Caco-2 (cell line): ENCODE measurements around the gene ORAI3. TPM values are rescaled to one million over a fixed set of nuclear protein-coding genes. Genes with fewer than 3 reads are reported as not detected.

Experiments
- BruUV-seq: library from RNA; stranded (reverse); fragments of 400-500 nt; replicated peaks from 2 replicates; lab custom pipeline; 2021; lab: Mats Ljungman, UMichigan
- CTCF ChIA-PET: fragments of 300-600 bp; sonication (Branson Sonifier 250); formaldehyde crosslinking; loops from one replicate; lab custom pipeline; 2022; ENCODE audit warnings: antibody characterized with exemption; lab: Charles Lee
- POLR2A ChIA-PET: fragments of 300-600 bp; sonication (Branson Sonifier 250); formaldehyde crosslinking; loops from one replicate; lab custom pipeline; 2022; ENCODE audit warnings: antibody characterized with exemption; lab: Charles Lee
- DNase-seq, 2 experiments: peaks; one replicate each; pipeline versions ENCODE4 v3.0.0 to v3.0.0-alpha.2; 2020 to 2022
- H3K27me3 ChIP-seq: replicated peaks from 2 replicates; pipeline ENCODE4 v1.6.0; 2011; ENCODE audit warnings: low read length; ENCODE audit not compliant: control insufficient read depth, insufficient read depth
- H3K36me3 ChIP-seq: 2 replicates; pipeline ENCODE4 v1.5.1; 2011; ENCODE audit warnings: low read length; ENCODE audit not compliant: control insufficient read depth, insufficient read depth
- H3K4me1 ChIP-seq: fragments of 250-450 bp; sonication (Bioruptor Pico); 2 replicates; pipeline ENCODE4 v1.5.1; 2020; ENCODE audit warnings: mild to moderate bottlenecking
- H3K4me3 ChIP-seq: 2 replicates; pipeline ENCODE4 v1.5.1; 2011; ENCODE audit warnings: low read depth, mild to moderate bottlenecking, control low read depth, low read length
- H3K9me3 ChIP-seq: fragments of 250-450 bp; sonication (Bioruptor Pico); 2 replicates; pipeline ENCODE4 v1.5.1; 2020; ENCODE audit warnings: mild to moderate bottlenecking, moderate library complexity
- H3K27ac Mint-ChIP-seq: one replicate; pipeline ENCODE4 v1.8.0; 2022; ENCODE audit warnings: mixed read lengths; ENCODE audit not compliant: unreplicated experiment
- H3K27me3 Mint-ChIP-seq: one replicate; pipeline ENCODE4 v1.8.0; 2022; ENCODE audit warnings: mixed read lengths; ENCODE audit not compliant: insufficient read depth, unreplicated experiment
- H3K36me3 Mint-ChIP-seq: one replicate; pipeline ENCODE4 v1.8.0; 2022; ENCODE audit warnings: mild to moderate bottlenecking, mixed read lengths; ENCODE audit not compliant: insufficient read depth, unreplicated experiment
- H3K4me1 Mint-ChIP-seq: one replicate; pipeline ENCODE4 v1.8.0; 2022; ENCODE audit warnings: low read depth, mixed read lengths; ENCODE audit not compliant: unreplicated experiment
- H3K4me3 Mint-ChIP-seq: one replicate; pipeline ENCODE4 v1.8.0; 2022; ENCODE audit warnings: mild to moderate bottlenecking, moderate library complexity, mixed read lengths; ENCODE audit not compliant: unreplicated experiment
- H3K9me3 Mint-ChIP-seq: one replicate; pipeline ENCODE4 v1.8.0; 2022; ENCODE audit warnings: mixed read lengths; ENCODE audit not compliant: unreplicated experiment
- CTCF ChIP-seq, 2 experiments: fragments of 200-600 bp in 1 of 2; IDR thresholded peaks; 1 replicate in 1 of 2; 2 replicates in 1 of 2; pipeline versions ENCODE4 v1.5.1 to v1.8.0; 2011 to 2022; ENCODE audit warnings: antibody characterized with exemption in 1 of 2, control low read depth in 1 of 2, inconsistent platforms in 1 of 2, low read depth in 1 of 2, low read length in 1 of 2, mild to moderate bottlenecking in 1 of 2, moderate library complexity in 1 of 2; ENCODE audit not compliant: insufficient read depth in 1 of 2, severe bottlenecking in 1 of 2, unreplicated experiment in 1 of 2
- intact Hi-C: fragments of 100-400 bp; cut with micrococcal nuclease; formaldehyde crosslinking; loops from one replicate; pipeline ENCODE4 v1.10.0; 2022; ENCODE audit not compliant: unreplicated experiment
- total RNA-seq: library from RNA; stranded (reverse); gene quantifications from 2 replicates; pipeline ENCODE4 v1.2.3, GENCODE V29; 2022

The ORAI3 gene
- total RNA-seq, 1 experiment from 2014 or later = 4.7 TPM

DNA sequence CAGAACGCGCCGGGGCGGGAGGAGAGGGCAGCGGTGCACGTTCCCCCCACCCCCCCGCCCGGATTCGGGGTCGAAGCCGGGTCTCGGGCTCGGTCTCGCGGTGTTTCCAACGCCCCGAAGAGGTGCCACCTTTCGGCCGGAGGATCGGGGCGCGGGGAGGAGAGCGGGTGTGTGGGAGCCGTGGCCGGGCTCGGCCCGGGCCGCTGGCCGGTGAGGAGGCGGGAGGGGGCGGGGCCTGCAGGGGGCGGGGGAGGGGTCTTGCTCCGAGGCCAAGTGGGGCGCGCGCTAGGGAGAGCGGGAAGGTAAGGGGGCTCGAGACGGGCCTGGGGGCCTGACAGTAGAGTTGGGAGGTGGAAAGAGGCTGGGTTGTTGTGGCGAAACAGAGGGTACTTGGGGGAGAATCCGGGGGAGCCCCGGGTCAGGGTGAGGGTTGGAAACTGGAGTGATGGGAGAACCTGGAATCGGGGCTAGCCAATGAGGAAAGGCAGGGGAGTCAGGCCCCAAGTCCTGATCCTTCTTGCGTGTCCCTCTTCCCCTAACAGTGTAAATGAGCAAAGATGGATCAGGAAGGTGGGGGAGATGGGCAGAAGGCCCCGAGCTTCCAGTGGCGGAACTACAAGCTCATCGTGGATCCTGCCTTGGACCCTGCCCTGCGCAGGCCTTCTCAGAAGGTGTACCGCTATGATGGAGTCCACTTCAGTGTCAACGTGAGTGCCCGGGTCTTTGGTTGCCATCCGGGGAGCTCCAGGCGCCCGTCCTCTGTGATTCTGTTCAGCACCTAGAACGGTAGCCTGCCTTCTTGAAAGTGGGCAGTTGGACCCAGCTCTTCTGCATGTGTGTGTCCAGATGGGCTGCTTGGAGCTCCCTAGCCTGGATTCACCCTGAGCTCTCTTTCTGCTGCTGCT, 9.6 kb downstream of the ORAI3 start:
- Histone ChIP-seq H3K27me3 (no peaks in the 10 kb centered on the region), H3K9me3 (no peaks in the 10 kb centered on the region), H3K4me3 (peak overlapping the region; percentile 95), H3K4me1 (no peaks in the 10 kb centered on the region; the same call in 1 of the 2 replicates), H3K36me3 (peaks cover 6% of the 10 kb centered on the region; the same call in 1 of the 2 replicates)
- BruUV-seq = no TSS peak
- ChIA-PET CTCF (no interaction called here), POLR2A (no interaction called here)
- Mint-ChIP-seq H3K9me3 (no peaks in the 10 kb centered on the region), H3K4me1 (peaks cover 13% of the 10 kb centered on the region), H3K4me3 (peak overlapping the region; percentile 87), H3K27ac (peak overlapping the region; percentile 77), H3K36me3 (peaks cover 59% of the 10 kb centered on the region), H3K27me3 (no peaks in the 10 kb centered on the region)
- intact Hi-C loops = no loop called here
- peak; percentile 80 to 82 for DNase-seq
- TF ChIP-seq CTCF (IDR thresholded peaks at IDR 0.05; ENCODE audit: insufficient read depth in 1 of 2, low read depth in 1 of 2, low read length in 1 of 2, severe bottlenecking in 1 of 2, unreplicated experiment in 1 of 2) = no peak

- H3K27me3 Mint-ChIP-seq = no peaks in the 10 kb centered on the region
- no peak for TF ChIP-seq CTCF (IDR thresholded peaks at IDR 0.05; ENCODE audit: insufficient read depth in 1 of 2, low read depth in 1 of 2, low read length in 1 of 2, severe bottlenecking in 1 of 2, unreplicated experiment in 1 of 2)
- peaks cover 13% of the 10 kb centered on the region for H3K4me1 Mint-ChIP-seq
- Histone ChIP-seq H3K36me3 (peaks cover 6% of the 10 kb centered on the region; the same call in 1 of the 2 replicates), H3K9me3 (no peaks in the 10 kb centered on the region), H3K27me3 (no peaks in the 10 kb centered on the region), H3K4me3 (no peak overlapping the region), H3K4me1 (no peaks in the 10 kb centered on the region; the same call in 1 of the 2 replicates)
- DNase-seq = no peak
- no peak overlapping the region for H3K27ac Mint-ChIP-seq
- intact Hi-C loops = no loop called here
- H3K4me3 Mint-ChIP-seq = no peak overlapping the region
- BruUV-seq = no TSS peak
- H3K9me3 Mint-ChIP-seq = no peaks in the 10 kb centered on the region
- H3K36me3 Mint-ChIP-seq = peaks cover 75% of the 10 kb centered on the region
- CTCF ChIA-PET = no interaction called here
- POLR2A ChIA-PET = no interaction called here
Observed at GRCh38 chr16:30961384-30961783, 12.5 kb downstream of the ORAI3 start.

DNA sequence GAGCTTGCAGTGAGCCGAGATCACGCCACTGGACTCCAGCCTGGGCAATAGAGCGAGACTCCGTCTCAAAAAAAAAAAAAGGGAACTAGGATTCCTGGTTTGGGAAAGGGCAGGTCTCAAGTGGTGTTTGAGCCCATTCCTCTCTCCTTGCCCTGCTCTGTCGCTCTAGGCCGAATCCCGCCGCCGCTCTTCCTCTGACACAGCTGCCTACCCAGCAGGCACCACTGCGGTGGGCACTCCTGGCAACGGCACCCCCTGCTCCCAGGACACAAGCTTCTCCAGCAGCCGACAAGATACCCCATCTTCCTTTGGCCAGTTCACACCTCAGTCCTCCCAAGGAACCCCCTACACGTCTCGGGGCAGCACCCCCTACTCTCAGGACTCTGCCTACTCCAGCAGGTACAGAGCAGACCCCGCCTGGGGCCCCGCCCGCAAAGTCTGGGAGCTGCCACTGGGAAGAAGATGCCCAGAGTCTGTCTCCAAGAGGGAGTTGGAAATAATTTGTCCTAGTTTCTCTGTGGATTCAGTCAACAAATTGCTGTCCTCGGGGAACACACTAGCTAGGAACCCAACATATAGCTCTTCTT, 15.2 kb downstream of the ORAI3 start:
- BruUV-seq = no TSS peak
- H3K27ac Mint-ChIP-seq = no peak overlapping the region
- intact Hi-C loops = no loop called here
- peaks cover 5% of the 10 kb centered on the region for H3K4me1 Mint-ChIP-seq
- Histone ChIP-seq H3K4me3 (no peak overlapping the region), H3K36me3 (peaks cover 6% of the 10 kb centered on the region; the same call in 1 of the 2 replicates), H3K27me3 (no peaks in the 10 kb centered on the region), H3K9me3 (no peaks in the 10 kb centered on the region), H3K4me1 (no peaks in the 10 kb centered on the region; the same call in 1 of the 2 replicates)
- H3K4me3 Mint-ChIP-seq = no peak overlapping the region
- TF ChIP-seq CTCF (IDR thresholded peaks at IDR 0.05; ENCODE audit: insufficient read depth in 1 of 2, low read depth in 1 of 2, low read length in 1 of 2, severe bottlenecking in 1 of 2, unreplicated experiment in 1 of 2) = no peak
- POLR2A ChIA-PET = no interaction called here
- no peaks in the 10 kb centered on the region for H3K9me3 Mint-ChIP-seq
- DNase-seq = no peak
- peaks cover 79% of the 10 kb centered on the region for H3K36me3 Mint-ChIP-seq
- CTCF ChIA-PET = no interaction called here
- H3K27me3 Mint-ChIP-seq = no peaks in the 10 kb centered on the region
